ENCODE measurements around the gene MGAT4A. TPM values are rescaled to one million over a fixed set of nuclear protein-coding genes. Genes with fewer than 3 reads are reported as not detected.

The MGAT4A gene
- total and polyA plus RNA-seq, 2 of the 13 experiments (the other 11 are each of a cell fraction or from before 2014, with no cell fraction given) = 47.2 to 90.9 TPM

DNA sequence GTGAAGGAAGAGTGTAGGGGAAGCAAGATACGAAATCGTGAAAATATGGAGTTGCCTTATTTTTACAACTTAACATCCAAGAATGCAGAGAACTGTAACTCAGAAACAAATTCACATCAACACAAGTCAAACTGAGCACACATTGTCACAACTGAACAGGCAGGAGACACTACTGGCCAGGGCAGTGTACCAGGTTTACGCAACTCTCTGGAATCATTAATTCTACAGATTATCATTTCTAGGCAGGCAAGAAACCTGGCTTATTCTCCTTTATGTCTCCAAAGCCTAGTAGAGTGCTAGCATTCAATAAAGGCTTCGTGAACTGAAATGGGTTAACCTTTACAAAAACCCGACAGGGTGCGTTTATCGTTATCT lies 123.2 kb downstream of the MGAT4A start (continued):
- TF ChIP-seq, protein P1, sequence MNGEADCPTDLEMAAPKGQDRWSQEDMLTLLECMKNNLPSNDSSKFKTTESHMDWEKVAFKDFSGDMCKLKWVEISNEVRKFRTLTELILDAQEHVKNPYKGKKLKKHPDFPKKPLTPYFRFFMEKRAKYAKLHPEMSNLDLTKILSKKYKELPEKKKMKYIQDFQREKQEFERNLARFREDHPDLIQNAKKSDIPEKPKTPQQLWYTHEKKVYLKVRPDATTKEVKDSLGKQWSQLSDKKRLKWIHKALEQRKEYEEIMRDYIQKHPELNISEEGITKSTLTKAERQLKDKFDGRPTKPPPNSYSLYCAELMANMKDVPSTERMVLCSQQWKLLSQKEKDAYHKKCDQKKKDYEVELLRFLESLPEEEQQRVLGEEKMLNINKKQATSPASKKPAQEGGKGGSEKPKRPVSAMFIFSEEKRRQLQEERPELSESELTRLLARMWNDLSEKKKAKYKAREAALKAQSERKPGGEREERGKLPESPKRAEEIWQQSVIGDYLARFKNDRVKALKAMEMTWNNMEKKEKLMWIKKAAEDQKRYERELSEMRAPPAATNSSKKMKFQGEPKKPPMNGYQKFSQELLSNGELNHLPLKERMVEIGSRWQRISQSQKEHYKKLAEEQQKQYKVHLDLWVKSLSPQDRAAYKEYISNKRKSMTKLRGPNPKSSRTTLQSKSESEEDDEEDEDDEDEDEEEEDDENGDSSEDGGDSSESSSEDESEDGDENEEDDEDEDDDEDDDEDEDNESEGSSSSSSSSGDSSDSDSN (CRISPR knock-in tag; IDR thresholded peaks at IDR 0.05) = no peak
- TF ChIP-seq ZNF570 (CRISPR knock-in tag; IDR thresholded peaks at IDR 0.05; ENCODE audit: borderline replicate concordance) (0 out of 2 replicates have a peak, but pooled peaks have one; percentile 3), CEBPB (IDR thresholded peaks at IDR 0.05; ENCODE audit: borderline replicate concordance, low read depth, low read length) (peak; percentile 82), CEBPG (CRISPR knock-in tag; IDR thresholded peaks at IDR 0.05) (peak; percentile 68), SMARCC2 (IDR thresholded peaks at IDR 0.05) (no peak), ZNF878 (CRISPR knock-in tag; IDR thresholded peaks at IDR 0.05) (0 out of 2 replicates have a peak, but pooled peaks have one; percentile 24), CHCHD3 (CRISPR knock-in tag; IDR thresholded peaks at IDR 0.05) (0 out of 2 replicates have a peak, but pooled peaks have one; percentile 0)
- TF ChIP-seq, protein P2, sequence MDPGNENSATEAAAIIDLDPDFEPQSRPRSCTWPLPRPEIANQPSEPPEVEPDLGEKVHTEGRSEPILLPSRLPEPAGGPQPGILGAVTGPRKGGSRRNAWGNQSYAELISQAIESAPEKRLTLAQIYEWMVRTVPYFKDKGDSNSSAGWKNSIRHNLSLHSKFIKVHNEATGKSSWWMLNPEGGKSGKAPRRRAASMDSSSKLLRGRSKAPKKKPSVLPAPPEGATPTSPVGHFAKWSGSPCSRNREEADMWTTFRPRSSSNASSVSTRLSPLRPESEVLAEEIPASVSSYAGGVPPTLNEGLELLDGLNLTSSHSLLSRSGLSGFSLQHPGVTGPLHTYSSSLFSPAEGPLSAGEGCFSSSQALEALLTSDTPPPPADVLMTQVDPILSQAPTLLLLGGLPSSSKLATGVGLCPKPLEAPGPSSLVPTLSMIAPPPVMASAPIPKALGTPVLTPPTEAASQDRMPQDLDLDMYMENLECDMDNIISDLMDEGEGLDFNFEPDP (CRISPR knock-in tag; conservative IDR thresholded peaks at IDR 0.05) = 0 out of 2 replicates have a peak, but pooled peaks have one; percentile 37
- TF ChIP-seq, protein P3, sequence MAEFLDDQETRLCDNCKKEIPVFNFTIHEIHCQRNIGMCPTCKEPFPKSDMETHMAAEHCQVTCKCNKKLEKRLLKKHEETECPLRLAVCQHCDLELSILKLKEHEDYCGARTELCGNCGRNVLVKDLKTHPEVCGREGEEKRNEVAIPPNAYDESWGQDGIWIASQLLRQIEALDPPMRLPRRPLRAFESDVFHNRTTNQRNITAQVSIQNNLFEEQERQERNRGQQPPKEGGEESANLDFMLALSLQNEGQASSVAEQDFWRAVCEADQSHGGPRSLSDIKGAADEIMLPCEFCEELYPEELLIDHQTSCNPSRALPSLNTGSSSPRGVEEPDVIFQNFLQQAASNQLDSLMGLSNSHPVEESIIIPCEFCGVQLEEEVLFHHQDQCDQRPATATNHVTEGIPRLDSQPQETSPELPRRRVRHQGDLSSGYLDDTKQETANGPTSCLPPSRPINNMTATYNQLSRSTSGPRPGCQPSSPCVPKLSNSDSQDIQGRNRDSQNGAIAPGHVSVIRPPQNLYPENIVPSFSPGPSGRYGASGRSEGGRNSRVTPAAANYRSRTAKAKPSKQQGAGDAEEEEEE (CRISPR knock-in tag; IDR thresholded peaks at IDR 0.05; ENCODE audit: borderline replicate concordance) = no peak
